ENCODE measurements around the gene ZBTB18.

DNA sequence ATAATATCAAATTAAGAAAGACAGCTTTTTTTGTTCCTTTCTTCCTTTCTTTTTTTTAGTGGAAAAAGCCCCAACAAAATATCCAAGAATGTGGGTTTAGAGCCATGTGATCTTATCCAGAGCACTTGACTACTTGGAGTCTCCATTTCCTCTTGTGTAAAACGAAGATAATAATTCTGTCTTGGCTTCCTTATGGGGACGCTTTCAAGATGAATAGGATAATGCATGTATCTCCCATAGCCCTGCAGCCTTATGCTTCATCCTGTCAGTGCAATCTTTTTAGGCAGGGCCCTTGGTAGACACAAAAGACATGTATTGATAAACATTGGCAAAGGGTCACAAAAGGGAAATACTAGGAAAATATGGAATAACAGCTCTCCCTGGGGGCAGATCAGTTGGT is 34.8 kb downstream of the ZBTB18 start:
- TF ChIP-seq, protein P1, sequence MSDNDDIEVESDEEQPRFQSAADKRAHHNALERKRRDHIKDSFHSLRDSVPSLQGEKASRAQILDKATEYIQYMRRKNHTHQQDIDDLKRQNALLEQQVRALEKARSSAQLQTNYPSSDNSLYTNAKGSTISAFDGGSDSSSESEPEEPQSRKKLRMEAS (IDR thresholded peaks at IDR 0.05; ENCODE audit: low read depth): no peak
- TF ChIP-seq RAD21 (IDR thresholded peaks at IDR 0.05; ENCODE audit: low read length) (no peak), NRF1 (IDR thresholded peaks at IDR 0.05; ENCODE audit: low read depth, low read length) (no peak), SMC3 (IDR thresholded peaks at IDR 0.05; ENCODE audit: low read depth, low read length) (no peak), TAF1 (IDR thresholded peaks at IDR 0.05; ENCODE audit: borderline replicate concordance, low read depth, low read length) (no peak), PBX3 (IDR thresholded peaks at IDR 0.05) (no peak), TCF12 (IDR thresholded peaks at IDR 0.05) (no peak)
- TF ChIP-seq, protein P2, sequence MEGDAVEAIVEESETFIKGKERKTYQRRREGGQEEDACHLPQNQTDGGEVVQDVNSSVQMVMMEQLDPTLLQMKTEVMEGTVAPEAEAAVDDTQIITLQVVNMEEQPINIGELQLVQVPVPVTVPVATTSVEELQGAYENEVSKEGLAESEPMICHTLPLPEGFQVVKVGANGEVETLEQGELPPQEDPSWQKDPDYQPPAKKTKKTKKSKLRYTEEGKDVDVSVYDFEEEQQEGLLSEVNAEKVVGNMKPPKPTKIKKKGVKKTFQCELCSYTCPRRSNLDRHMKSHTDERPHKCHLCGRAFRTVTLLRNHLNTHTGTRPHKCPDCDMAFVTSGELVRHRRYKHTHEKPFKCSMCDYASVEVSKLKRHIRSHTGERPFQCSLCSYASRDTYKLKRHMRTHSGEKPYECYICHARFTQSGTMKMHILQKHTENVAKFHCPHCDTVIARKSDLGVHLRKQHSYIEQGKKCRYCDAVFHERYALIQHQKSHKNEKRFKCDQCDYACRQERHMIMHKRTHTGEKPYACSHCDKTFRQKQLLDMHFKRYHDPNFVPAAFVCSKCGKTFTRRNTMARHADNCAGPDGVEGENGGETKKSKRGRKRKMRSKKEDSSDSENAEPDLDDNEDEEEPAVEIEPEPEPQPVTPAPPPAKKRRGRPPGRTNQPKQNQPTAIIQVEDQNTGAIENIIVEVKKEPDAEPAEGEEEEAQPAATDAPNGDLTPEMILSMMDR (IDR thresholded peaks at IDR 0.05): no peak
- TF ChIP-seq, protein P3, sequence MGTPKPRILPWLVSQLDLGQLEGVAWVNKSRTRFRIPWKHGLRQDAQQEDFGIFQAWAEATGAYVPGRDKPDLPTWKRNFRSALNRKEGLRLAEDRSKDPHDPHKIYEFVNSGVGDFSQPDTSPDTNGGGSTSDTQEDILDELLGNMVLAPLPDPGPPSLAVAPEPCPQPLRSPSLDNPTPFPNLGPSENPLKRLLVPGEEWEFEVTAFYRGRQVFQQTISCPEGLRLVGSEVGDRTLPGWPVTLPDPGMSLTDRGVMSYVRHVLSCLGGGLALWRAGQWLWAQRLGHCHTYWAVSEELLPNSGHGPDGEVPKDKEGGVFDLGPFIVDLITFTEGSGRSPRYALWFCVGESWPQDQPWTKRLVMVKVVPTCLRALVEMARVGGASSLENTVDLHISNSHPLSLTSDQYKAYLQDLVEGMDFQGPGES (IDR thresholded peaks at IDR 0.05; ENCODE audit: low read depth, low read length): no peak

All from SK-N-SH (cell line).